Cardiac fibroblast (primary cell): ENCODE results near the gene TNFRSF8.

Source experiments
- DNase-seq, 2 donors: peaks; one replicate each; pipeline versions ENCODE4 v3.0.0 to v3.0.0-alpha.2; 2010; ENCODE audit warnings: low read depth in 2 of 2
- H3K4me3 ChIP-seq, 2 donors: replicated peaks in 1 of 2; 1 replicate in 1 of 2; 2 replicates in 1 of 2; pipeline ENCODE4 v1.5.1; 2011; ENCODE audit warnings: low read depth in 2 of 2, low read length in 2 of 2, mild to moderate bottlenecking in 2 of 2, moderate library complexity in 1 of 2
- TF ChIP-seq, protein P1 (sequence below): IDR thresholded peaks from one replicate; pipeline ENCODE4 v1.5.1; 2011; ENCODE audit warnings: low read depth, mild to moderate bottlenecking, low read length, inconsistent platforms

The TNFRSF8 gene

DNA sequence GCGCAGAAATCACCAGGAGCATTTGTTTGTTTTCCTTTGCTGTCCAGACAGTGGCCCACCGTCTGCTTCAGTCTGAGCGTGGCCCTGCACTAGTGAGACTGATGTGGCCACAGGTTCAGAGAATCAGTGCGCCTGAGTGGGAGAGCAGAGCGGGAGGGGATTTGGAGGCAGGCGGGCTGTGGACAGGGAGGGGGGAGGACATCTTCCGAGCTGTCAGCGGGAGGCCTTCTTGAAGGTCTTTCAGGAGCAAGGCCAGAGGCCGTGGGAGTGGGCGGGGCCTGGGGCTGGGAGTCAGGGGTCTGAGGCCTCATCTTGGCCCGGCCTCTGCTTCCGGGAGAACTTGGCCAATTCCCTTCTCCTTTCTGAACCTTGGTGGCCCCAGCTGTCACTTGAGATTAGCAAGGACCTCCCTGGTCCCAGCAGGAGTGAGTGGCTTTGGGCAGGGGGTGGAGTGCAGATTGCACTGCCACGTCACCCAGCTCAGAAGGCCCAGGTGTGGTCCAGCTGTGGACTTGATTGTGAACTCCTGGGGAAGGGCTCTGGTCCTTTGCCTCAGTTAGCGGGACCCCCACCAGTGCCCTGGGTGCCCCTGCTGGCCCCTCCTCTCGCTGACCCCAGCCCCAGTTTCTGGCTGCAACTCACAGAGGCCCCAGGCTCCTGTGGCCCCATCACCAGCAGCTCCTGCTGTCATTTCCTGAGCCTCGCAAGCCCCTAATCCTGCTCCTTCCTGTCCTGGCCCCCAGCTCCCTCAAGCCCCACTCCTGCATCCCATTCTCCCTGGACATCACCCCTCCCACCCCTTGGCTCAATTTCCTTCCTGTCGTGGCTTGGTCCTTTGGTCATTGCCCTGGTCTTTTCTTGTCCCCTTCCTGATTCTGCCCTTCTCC, 112.1 kb downstream of the TNFRSF8 start:
- peak in 1 of 2 donors; percentile 57 for DNase-seq
- H3K4me3 ChIP-seq: no peak overlapping the region
- TF ChIP-seq, protein P1, sequence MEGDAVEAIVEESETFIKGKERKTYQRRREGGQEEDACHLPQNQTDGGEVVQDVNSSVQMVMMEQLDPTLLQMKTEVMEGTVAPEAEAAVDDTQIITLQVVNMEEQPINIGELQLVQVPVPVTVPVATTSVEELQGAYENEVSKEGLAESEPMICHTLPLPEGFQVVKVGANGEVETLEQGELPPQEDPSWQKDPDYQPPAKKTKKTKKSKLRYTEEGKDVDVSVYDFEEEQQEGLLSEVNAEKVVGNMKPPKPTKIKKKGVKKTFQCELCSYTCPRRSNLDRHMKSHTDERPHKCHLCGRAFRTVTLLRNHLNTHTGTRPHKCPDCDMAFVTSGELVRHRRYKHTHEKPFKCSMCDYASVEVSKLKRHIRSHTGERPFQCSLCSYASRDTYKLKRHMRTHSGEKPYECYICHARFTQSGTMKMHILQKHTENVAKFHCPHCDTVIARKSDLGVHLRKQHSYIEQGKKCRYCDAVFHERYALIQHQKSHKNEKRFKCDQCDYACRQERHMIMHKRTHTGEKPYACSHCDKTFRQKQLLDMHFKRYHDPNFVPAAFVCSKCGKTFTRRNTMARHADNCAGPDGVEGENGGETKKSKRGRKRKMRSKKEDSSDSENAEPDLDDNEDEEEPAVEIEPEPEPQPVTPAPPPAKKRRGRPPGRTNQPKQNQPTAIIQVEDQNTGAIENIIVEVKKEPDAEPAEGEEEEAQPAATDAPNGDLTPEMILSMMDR: no peak

DNA sequence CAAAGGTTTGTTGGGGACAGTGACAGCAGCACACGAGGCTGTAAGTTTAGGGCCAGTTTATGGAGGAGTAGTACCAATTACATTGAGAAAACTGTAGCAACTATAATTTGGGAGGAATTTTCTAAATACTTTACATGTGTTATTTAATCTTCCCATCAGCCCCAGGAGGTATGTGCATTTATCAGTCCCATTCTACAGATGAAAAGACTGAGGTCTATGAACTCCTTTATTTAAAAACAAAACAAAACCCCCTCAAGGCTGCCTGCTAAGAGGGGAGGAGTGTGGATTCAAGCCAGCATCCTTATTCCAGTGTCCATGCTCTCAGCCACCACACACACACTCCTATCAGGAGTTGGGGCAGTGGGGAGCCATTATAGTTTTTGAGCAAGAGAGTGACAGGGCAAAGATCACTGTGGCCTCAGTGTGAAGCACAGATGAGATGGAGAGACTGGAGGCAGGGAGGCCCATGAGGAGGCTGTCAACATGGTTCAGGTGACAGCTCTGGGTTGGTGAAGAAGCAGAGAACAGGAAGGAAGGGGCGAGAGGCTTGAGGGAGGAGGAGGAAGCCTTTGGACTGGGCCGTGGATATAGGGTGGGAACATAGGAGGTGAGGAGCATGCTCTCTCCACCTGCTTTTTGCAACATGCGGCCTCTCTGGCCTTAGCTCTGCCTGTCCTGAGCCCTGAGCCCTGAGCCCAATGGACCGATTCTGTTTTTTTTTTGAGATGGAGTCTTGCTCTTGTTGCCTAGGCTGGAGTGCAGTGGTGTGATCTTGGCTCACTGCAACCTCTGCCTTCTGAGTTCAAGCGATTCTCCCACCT, 113.4 kb downstream of the TNFRSF8 start:
- no peak for DNase-seq
- no peak overlapping the region for H3K4me3 ChIP-seq
- TF ChIP-seq, protein P1: no peak

DNA sequence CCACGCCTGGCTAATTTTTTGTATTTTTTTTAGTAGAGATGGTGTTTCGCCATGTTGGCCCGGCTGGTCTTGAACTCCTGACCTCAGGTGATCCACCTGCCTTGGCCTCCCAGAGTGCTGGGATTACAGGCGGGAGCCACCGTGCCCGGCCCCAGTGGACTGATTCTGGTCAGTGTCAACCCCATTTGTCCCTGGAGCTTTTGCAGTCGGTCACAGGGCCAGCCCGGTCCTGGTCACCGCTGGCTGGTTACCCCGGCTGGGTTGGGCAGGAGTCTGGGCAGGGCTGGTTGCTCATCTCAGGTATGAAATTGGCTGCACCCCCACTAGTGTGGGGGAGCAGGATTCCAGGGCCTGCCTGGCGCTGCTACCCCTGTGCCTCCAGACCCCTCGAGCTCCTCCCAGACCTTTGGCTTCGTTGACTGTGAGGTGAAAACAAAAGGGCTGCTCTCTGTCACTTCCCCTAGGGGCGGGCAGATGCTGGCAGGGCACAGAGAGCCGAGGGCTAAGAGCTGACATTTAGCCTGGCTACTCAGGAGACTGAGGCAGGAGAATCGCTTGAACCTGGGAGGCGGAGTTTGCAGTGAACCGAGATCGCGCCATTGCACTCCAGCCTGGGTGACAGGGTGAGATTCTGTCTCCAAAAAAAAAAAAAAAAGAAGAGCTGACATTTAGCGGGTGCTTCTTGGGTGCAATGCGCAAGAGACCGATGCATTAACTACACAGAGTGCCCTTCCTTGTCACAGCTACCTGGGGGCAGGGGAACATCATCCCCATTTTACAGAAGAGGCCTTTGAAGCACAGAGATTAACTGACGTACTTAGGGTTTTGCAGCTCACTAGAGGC, 114.3 kb downstream of the TNFRSF8 start:
- no peak overlapping the region for H3K4me3 ChIP-seq
- TF ChIP-seq, protein P1: no peak
- no peak for DNase-seq

DNA sequence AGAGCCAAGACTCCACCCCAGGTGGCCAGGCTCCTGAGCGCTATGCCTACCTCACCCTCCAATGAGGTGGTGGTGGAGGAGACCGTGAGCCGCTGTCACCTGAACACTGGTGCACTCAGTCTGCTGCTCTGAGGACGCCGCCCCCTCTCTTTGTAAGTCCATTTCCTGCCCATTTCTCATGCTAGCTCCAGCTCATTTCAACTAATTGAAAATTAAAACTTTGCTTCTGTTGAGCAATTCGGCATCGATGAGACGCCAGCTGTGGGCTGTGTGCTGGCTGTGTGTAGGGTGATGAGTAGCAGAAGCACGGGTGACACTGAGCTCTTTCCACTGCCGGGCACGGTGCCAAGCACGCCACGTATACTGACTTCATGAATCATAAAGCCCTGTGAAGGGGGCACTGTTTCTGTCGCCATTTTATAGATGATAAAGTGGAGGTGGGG, 114.9 kb downstream of the TNFRSF8 start:
- no peak overlapping the region for H3K4me3 ChIP-seq
- DNase-seq: peak; percentile 91 to 92
- TF ChIP-seq, protein P1: no peak

- no peak for DNase-seq
- H3K4me3 ChIP-seq: no peak overlapping the region
- TF ChIP-seq, protein P1: no peak
Measured at GRCh38 chr1:12178511-12178910, 115.4 kb downstream of the TNFRSF8 start.

DNA sequence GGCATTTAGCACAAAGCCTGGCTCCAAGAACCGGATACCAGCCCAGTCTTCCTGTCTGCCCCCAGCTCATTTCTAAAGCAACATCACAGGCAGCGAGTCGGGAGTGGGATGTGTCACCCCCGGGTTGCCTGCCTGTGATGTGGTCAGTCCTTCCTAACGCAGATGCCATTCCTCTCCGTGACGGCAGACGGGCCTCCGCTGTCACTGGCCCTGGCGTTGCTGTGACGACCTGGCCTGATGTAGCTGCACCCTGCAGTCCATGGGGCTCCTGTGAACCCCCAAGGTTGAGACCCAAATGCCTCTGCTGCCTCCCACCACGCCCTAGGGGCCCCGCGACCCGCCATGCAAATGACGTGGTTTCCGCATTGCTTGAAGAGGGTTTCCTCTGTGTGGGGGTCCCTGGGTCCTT, 116.0 kb downstream of the TNFRSF8 start:
- peak in 1 of 2 donors; percentile 63 for DNase-seq
- TF ChIP-seq, protein P1: no peak
- H3K4me3 ChIP-seq: no peak overlapping the region
